HS-27A (cell line): ENCODE data around the gene INKA1.
"Not testable (repeated sequence)": the region's sequence is repeated elsewhere in the genome, so short reads cannot be mapped to it uniquely, and the experiment has no call there.

Experiments
- DNase-seq: peaks from one replicate; pipeline ENCODE4 v3.0.0-alpha.2; 2012; ENCODE audit warnings: low read depth, missing footprints

INKA1 gene

DNA sequence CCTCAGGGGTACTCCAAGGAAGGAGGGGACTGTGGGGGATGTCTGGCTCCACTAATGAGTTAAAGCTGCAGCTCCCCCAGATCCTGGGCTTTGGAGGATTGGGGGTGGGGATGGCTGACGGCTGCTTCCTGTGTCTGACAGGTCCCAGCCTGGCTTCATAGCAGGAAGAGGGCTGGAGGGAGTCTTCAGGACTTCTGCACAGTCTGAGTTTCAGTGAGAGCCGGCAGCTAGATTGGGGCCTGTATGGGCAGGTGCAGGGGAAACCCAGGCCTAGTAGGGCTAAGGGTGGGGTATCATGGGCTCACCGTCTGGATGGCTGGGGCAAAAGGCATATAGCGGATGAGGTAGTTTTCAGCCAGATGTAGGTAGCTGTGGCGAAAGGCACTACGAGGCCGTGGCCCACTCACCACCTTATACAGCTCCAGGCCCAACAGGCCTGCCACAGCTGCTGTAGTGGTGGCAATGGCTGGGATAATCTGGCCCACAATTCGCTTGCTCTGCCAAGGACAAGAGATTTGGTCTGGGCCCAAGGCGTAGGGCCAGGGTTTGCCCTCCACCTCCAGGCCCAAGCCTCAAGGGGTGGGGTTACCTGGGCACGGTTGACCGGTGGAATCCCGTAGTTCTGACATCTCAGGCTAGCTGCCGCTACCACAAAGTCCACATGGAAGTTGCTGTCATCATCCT, 4.5 kb downstream of the INKA1 start:
- DNase-seq = no peak

DNA sequence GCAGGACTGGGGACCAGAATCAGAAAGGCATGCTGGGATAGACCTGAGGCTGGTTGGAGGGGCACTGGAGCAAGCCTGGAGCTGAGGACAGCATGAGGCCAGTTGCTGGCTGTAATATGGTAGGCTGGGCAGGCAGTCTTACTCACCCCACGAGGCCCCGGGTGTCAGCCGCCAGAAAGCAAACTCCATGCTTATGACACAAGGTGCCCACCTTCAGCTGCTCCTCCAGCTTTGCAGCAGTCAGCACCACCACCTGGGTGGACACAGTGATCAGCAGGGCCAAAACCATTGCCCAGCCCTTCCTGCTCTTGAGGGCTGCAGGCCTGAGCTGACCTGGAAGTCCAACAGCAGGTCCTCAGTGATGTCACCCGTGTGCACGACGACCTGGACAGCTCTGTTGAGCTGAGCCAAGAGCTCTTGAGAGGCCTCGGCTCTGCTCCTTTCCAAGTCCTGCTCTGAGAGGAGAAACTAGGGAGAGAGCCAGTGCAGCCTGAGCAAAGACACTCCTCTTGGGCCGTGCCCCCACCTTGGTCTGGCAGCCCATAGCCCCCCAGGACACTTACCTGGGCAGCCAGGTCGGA, 9.9 kb downstream of the INKA1 start:
- DNase-seq = no peak

DNA sequence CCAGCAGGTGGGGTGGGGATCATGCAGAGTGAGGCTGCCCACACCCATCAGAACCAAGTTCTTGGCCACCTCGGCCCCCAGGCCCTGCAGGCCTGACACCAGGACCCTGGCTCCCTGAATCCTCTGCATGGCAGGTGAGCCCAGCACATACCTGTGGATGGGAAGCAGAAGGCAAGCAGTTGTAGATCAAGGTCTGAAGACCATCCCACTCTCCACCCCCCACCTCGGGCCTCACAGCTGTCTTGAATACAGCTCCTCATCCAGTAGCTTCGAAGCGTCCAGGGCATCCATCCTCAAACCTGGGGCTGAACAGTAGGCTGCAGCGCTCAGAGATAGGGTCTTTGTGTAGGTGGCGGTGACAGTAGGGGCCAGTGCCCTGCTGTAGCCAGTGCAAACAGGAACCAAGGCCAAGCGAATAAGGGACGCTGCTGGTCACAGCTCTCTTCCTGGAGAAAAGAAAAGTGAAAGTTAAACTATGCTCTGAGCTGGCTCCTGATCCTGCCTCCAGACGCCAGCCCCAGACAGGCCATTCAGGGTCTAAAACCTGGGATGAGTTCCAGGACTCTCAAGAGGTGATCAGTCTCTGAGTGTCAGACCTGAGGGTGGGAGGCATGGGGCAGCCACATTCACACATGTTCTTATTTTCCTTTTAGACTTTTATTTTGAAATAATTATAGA, 10.6 kb downstream of the INKA1 start, which contains the start of gene UBA7:
Gene UBA7, minus strand, starts transcription at position 457 of the 678 bp plus-strand sequence. Its CDS starts 166 bp downstream, at position 291.
- no peak for DNase-seq

DNA sequence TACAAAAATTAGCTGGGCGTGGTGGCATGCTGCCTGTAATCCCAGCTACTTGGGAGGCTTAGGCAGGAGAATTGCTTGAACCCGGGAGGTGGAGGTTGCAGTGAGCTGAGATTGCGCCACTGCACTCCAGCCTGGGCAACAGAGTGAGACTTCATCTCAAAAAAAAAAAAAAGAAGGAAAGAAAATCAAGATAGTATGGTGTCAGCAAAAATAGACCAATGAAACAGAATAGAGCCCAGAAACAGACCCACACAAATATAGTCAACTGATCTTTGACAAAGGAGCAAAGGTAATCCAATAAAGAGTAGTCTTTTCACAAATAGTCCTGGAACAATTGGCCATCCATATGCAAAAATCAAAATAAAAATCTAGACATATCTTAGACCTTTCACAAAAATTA, 20.1 kb downstream of the INKA1 start:
- not testable (repeated sequence) for DNase-seq

DNA sequence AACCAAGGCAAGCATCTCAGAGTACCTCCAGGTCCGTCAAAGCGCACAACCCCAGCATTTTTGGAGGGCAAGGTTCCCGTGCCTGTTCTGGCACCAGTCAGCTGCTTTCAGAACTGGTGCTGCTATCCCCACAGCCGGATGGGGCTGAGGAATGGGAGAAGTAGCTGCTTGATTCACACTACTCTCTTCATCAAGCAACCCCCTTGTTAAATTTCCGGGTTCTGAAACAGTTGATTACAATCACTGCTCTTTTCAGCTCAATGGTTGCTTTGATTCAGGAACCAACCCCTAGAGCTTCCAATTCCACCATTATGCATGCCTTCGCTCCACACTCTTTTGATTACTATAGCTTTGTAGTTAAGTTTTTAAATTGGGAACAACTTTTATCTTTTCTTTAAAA, 23.0 kb downstream of the INKA1 start:
- no peak for DNase-seq

DNA sequence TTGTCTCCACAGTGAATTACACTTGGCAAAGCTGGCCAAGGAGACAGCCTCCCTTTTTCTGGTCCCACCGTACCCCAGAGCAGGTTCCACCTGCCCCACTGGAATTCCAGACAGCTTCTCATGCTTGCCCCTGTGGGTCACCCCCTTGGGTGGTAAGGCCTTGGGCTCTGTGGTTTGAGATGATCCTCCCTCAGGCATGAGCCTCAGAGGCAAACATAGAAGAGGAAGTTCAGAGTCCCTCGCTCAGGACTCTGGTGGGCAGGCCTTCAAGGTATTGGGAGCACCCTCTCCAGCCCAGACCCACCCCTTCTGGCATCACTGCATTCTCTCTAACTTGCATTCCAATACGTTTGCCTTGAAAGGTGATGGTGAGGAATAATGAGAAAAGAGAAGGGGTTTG, 28.3 kb downstream of the INKA1 start:
- no peak for DNase-seq

DNA sequence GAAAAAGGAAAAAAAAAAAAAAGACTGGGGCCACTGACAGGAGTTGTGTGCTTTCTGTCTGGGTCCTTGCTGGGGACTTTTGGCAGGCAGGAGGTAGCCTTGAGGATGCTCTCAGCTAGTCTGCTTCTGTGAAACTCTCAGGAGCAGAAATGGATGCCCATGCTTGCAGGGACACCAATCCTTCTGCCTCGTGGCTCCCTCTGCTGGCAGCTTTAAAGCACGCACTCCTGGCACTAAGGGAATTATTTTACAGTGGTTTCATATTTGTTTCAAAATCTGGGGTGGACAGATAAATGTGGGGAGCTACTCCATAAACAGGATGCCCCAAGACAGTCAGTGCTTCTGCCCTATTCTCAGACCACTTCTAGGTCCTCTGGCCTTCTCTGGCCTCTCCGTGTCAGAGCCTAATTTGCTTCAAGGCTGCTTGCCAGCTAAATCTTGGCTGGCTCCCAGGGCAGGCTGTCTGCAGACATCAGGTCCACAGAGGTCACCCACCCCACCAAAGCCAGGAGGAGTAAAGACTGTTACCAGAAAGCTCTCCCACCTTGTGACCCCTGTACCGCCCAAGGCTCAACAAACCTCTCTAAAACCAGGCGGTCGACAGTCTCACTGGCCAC, 36.2 kb downstream of the INKA1 start:
- peak; percentile 38 for DNase-seq

DNA sequence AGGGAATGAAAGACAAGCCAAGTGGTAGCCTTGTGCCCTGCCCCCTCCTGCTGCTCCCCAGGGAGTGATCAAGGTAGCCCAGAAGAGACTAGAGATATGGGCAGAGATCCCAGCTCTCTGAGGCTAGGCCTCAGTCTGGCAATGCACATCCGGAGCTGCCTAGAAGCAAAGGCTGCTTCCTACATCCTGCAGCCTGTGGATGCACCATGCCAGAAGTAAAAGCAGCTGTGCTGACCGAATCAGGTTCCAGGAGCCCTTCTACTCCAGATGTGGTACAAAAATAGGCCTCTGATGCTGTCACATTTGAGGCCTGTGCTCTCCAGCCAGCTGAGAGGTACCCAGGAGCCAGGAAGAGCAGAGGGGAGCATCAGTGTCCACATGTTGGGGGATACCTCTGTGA, 37.3 kb downstream of the INKA1 start:
- DNase-seq = no peak

DNA sequence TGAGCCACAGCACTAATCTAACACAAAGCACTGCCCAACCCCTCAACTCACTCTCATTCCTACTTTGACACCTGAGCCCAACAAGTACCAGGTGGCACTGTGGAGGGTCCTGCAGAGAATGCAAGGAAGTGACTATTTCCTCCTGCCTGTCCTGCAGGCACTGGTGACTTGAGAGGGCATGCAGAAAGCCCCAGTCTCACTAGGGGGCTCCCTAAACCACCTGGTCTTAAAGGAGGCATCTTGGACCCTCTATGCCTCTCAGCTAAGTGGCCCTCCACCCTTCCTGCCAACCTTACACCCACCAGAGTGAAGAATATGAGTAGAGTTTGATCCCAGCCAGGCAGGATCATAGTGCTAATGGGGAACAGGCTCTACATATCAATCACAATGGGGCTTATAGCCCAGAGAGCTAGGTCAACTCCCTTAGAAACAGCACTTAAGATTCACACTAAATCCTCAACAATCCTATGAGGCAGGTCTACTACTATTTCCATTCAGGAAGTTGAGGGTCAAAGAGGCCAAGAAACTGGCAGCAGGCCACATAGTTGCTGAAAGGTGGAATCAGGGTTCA, 38.1 kb downstream of the INKA1 start:
- DNase-seq = no peak

DNA sequence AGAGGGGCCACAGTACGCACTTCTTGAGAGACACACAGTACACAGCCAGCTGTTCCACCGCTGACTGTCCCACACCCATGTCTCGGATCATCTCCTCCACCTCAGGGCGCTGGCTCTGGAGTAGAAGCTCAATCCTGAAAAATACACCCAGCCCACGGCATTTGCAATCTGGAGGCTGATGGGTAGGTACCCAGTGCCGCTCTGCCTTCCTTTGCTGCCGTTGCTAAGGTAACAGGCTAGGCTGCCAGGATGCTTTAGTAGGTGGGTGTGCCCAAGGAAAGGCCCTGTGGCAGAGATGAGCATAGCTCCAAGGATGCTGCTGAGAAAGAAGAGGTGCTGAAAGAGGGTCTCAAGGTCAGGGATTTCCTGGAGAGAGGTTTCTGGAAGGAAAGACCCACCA, 38.7 kb downstream of the INKA1 start:
- no peak for DNase-seq

DNA sequence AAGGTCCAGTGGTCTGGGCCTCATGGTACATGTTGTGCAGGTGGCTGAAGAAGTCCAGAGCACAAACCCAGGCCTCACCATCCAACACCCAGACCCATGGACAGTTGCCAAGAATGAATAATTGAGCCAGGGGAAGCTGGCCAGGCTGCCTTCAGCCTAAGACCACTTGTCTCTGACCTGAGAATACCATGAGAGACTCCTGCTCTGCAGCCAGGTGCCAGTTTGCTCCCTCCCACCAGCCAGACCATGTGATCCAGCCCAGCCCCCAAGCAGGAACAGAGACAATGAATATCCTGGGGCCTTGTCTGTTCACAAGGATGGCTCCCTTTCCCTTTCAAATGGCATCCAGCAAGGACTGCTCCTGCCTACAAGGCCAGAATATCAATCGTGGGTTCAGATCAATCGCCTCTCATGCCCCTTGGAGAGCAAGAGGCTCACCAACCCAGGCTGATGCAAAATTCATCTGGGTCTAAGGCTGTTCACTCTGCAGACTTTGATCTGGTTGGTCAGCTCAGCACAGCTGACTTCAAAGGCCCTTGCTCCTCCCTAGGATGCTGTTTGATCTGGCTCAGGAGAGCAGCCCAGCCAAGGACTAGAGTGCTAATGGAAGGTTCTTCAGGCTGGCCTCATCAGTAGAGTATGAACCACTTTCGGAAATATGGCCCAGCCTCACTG, 39.9 kb downstream of the INKA1 start:
- DNase-seq = no peak

DNA sequence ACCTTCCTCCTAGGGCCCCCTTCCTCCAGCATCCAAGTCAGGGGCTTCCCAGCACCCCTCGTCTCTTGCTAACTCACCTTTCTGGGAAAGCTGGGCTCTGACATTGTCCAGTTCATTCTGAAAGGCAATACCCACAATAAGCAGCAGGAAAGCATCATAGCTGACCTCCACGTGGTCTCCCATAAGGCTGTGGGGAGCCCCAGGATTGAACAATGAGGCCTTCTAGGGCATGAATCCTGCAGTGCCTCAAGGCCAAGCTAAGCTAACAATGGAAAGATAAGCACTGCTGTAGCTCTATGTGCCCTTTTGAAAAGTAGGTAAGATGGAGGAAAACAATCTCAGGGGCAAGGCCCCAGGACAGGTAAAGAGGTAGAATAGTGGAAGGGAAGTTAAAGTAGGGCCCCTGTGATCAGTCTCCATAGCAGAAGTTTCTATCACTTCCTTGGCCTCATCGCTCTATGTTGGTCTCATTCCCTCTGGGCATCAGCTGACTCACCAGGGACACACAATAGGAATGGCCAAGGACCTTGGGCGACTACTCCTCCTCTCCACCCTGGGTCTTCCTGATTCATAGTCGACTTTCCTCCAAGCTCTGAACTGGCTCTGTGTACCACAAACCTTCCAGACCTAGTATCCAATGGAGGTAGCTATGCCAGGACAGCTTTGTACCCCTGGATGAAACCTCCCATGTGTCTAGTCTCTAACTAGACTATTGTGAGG, 41.6 kb downstream of the INKA1 start:
- no peak for DNase-seq

DNA sequence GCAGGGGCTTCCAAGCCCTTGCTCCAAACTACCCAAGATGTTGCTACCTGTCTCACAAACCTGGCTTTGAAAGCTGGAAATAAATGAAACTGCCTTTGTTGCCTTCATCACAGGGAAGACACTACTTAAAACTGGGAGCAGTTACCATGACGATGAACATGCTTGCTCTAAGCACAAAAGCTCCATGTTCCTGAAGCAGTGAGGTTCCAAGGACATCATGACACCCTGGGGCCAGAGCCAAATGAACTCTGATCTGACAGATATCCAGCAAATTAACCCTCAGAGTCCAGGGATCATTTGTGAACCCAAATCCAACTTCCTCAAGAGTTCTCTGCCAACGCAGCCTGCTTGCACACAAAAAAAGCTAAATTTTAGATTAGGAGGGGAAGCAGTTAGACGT, 42.6 kb downstream of the INKA1 start:
- DNase-seq = no peak
